H9 (cell line): ENCODE measurements around the gene TSR1. TPM values are rescaled to one million over a fixed set of nuclear protein-coding genes. Genes with fewer than 3 reads are reported as not detected.

ENCODE experiments used
- DNase-seq: peaks from one replicate; pipeline ENCODE4 v3.0.0-alpha.2; 2017
- H2AFZ ChIP-seq: one replicate; pipeline ENCODE4 v1.6.1; 2013; ENCODE audit warnings: mild to moderate bottlenecking, low read length, control low read depth, moderate library complexity
- H2AK5ac ChIP-seq: 2 replicates; pipeline ENCODE4 v1.6.1; 2013; ENCODE audit warnings: low read length, control low read depth, mixed read lengths; ENCODE audit not compliant: insufficient read length
- H2BK120ac ChIP-seq: one replicate; pipeline ENCODE4 v1.6.1; 2013; ENCODE audit warnings: low read depth, mild to moderate bottlenecking, low read length, control low read depth, inconsistent platforms; ENCODE audit not compliant: poor library complexity, severe bottlenecking
- H2BK12ac ChIP-seq: 2 replicates; pipeline ENCODE4 v1.6.1; 2013; ENCODE audit warnings: low read length, control low read depth, mixed read lengths, low read depth; ENCODE audit not compliant: insufficient read length
- H2BK15ac ChIP-seq: 2 replicates; pipeline ENCODE4 v1.6.1; 2013; ENCODE audit warnings: low read depth, low read length, control low read depth
- H2BK20ac ChIP-seq: one replicate; pipeline ENCODE4 v1.6.1; 2013; ENCODE audit warnings: low read depth, mild to moderate bottlenecking, low read length, control low read depth, inconsistent platforms; ENCODE audit not compliant: poor library complexity, severe bottlenecking
- H2BK5ac ChIP-seq: 2 replicates; pipeline ENCODE4 v1.6.1; 2013; ENCODE audit warnings: low read length, control low read depth, mixed read lengths; ENCODE audit not compliant: insufficient read length
- H3K14ac ChIP-seq: 2 replicates; pipeline ENCODE4 v1.6.1; 2013; ENCODE audit warnings: low read length, control low read depth; ENCODE audit not compliant: insufficient read depth
- H3K18ac ChIP-seq: 2 replicates; pipeline ENCODE4 v1.6.1; 2013; ENCODE audit warnings: low read depth, mild to moderate bottlenecking, mixed read lengths, low read length, control low read depth; ENCODE audit not compliant: insufficient read length
- H3K23ac ChIP-seq: 2 replicates; pipeline ENCODE4 v1.6.1; 2013; ENCODE audit warnings: low read length, control low read depth, mixed read lengths, low read depth; ENCODE audit not compliant: insufficient read length
- H3K23me2 ChIP-seq: 2 replicates; pipeline ENCODE4 v1.6.1; 2013; ENCODE audit warnings: low read depth, mild to moderate bottlenecking, mixed read lengths, low read length, control low read depth; ENCODE audit not compliant: insufficient read length, poor library complexity, severe bottlenecking
- H3K27ac ChIP-seq: 2 replicates; pipeline ENCODE4 v1.5.1; 2013; ENCODE audit warnings: low read length, control low read depth, mixed read lengths, low read depth; ENCODE audit not compliant: insufficient read length
- H3K27me3 ChIP-seq: 2 replicates; pipeline ENCODE4 v1.6.1; 2013; ENCODE audit warnings: low read length, control low read depth, inconsistent platforms; ENCODE audit not compliant: insufficient read depth
- H3K4ac ChIP-seq: 2 replicates; pipeline ENCODE4 v1.6.1; 2013; ENCODE audit warnings: low read depth, mild to moderate bottlenecking, control low read depth, inconsistent platforms, low read length, moderate library complexity
- H3K4me1 ChIP-seq: 2 replicates; pipeline ENCODE4 v1.6.1; 2013; ENCODE audit warnings: low read length, control low read depth, inconsistent platforms; ENCODE audit not compliant: insufficient read depth
- H3K4me2 ChIP-seq: 2 replicates; pipeline ENCODE4 v1.6.1; 2013; ENCODE audit warnings: low read length, control low read depth, mixed read lengths; ENCODE audit not compliant: insufficient read length, insufficient read depth
- H3K56ac ChIP-seq: 2 replicates; pipeline ENCODE4 v1.6.1; 2013; ENCODE audit warnings: low read depth, mild to moderate bottlenecking, mixed read lengths, low read length, control low read depth; ENCODE audit not compliant: insufficient read length
- H3K79me1 ChIP-seq: 2 replicates; pipeline ENCODE4 v1.6.1; 2013; ENCODE audit warnings: low read depth, mild to moderate bottlenecking, moderate library complexity, low read length, control low read depth, inconsistent platforms; ENCODE audit not compliant: insufficient read depth, poor library complexity, severe bottlenecking
- H3K79me2 ChIP-seq: 2 replicates; pipeline ENCODE4 v1.6.1; 2013; ENCODE audit warnings: low read length, control low read depth, inconsistent platforms; ENCODE audit not compliant: insufficient read depth
- H3K9ac ChIP-seq: 2 replicates; pipeline ENCODE4 v1.6.1; 2013; ENCODE audit warnings: low read length, control low read depth, mixed read lengths; ENCODE audit not compliant: insufficient read length; ENCODE audit errors: extremely low read depth
- H3K9me3 ChIP-seq: one replicate; pipeline ENCODE4 v1.6.1; 2013; ENCODE audit warnings: low read depth, low read length, inconsistent platforms; ENCODE audit not compliant: control insufficient read depth
- H3T11ph ChIP-seq: one replicate; pipeline ENCODE4 v1.6.1; 2013; ENCODE audit warnings: mild to moderate bottlenecking, low read length, control low read depth, inconsistent platforms
- H4K20me1 ChIP-seq: one replicate; pipeline ENCODE4 v1.6.1; 2013; ENCODE audit not compliant: control insufficient read depth, insufficient read length, insufficient read depth
- H4K5ac ChIP-seq: 2 replicates; pipeline ENCODE4 v1.6.1; 2013; ENCODE audit warnings: low read depth, mild to moderate bottlenecking, mixed read lengths, low read length, control low read depth; ENCODE audit not compliant: insufficient read length
- H4K8ac ChIP-seq: replicated peaks from 2 replicates; pipeline ENCODE4 v1.6.1; 2013; ENCODE audit warnings: low read length, control low read depth, mixed read lengths, low read depth; ENCODE audit not compliant: insufficient read length
- H4K91ac ChIP-seq: 2 replicates; pipeline ENCODE4 v1.6.1; 2013; ENCODE audit warnings: low read depth, mild to moderate bottlenecking, moderate library complexity, mixed read lengths, low read length, control low read depth; ENCODE audit not compliant: insufficient read length
- H3K27ac Mint-ChIP-seq, 3 experiments: 2 replicates in 2 of 3; 3 replicates in 1 of 3; pipeline ENCODE4 v1.8.0; 2020 to 2021; ENCODE audit warnings: mixed read lengths in 3 of 3, mild to moderate bottlenecking in 1 of 3, moderate library complexity in 1 of 3
- H3K27me3 Mint-ChIP-seq: 2 replicates; pipeline ENCODE4 v1.8.0; 2021; ENCODE audit warnings: low read depth, mild to moderate bottlenecking, moderate library complexity, mixed read lengths
- H3K36me3 Mint-ChIP-seq, 3 experiments: 2 replicates in 2 of 3; 3 replicates in 1 of 3; pipeline ENCODE4 v1.8.0; 2020 to 2021; ENCODE audit warnings: low read depth in 3 of 3, mixed read lengths in 3 of 3; ENCODE audit not compliant: insufficient read depth in 1 of 3
- H3K4me1 Mint-ChIP-seq, 2 experiments: 2 replicates each; pipeline ENCODE4 v1.8.0; 2020; ENCODE audit warnings: mixed read lengths in 2 of 2
- H3K4me3 Mint-ChIP-seq, 2 experiments: 2 replicates in 1 of 2; 3 replicates in 1 of 2; pipeline ENCODE4 v1.8.0; 2020 to 2021; ENCODE audit warnings: mild to moderate bottlenecking in 2 of 2, mixed read lengths in 2 of 2, moderate library complexity in 1 of 2
- H3K9me3 Mint-ChIP-seq, 2 experiments: 2 replicates in 1 of 2; 3 replicates in 1 of 2; pipeline ENCODE4 v1.8.0; 2020; ENCODE audit warnings: mild to moderate bottlenecking in 2 of 2, mixed read lengths in 2 of 2, moderate library complexity in 1 of 2
- WGBS: extraction: QIAGEN DNeasy Blood & Tissue Kit; methylation state at CpG from one replicate; pipeline ENCODE4 v1.1.7; 2013; ENCODE audit warnings: missing lambda C conversion rate, low lambda C conversion rate, mixed read lengths; ENCODE audit not compliant: insufficient read length; ENCODE audit errors: extremely low coverage; 5-methylcytosine and 5-hydroxymethylcytosine counted together
- total RNA-seq: library from RNA; stranded (reverse); gene quantifications from 2 replicates; pipeline ENCODE4 v1.2.1, GENCODE V29; 2021
- TF ChIP-seq, protein P1 (sequence below): fragments of 200-600 bp; sonication (generic); conservative IDR thresholded peaks from 3 replicates; pipeline ENCODE4 v1.8.0; 2021; ENCODE audit warnings: antibody characterized with exemption, mild to moderate bottlenecking

The TSR1 gene
- total RNA-seq, 1 experiment from 2014 or later, result 81.1 TPM

- DNase-seq, result peak; percentile 70
- Histone ChIP-seq H4K91ac (no peak overlapping the region), H3K18ac (no peak overlapping the region), H3K27me3 (no peaks in the 10 kb centered on the region), H3K79me1 (no peaks in the 10 kb centered on the region), H3K79me2 (peaks cover 6% of the 10 kb centered on the region; the same call in 1 of the 2 replicates), H4K8ac (no peak overlapping the region), H3K4me2 (peak overlapping the region; percentile 64), H3K23ac (no peak overlapping the region), H4K20me1 (peaks cover 2% of the 10 kb centered on the region), H2BK120ac (no peak overlapping the region), H2AK5ac (no peak overlapping the region), H3K27ac (no peak overlapping the region), H3K4me1 (peaks cover 3% of the 10 kb centered on the region; the same call in 1 of the 2 replicates), H3K4ac (no peak overlapping the region), H4K5ac (no peak overlapping the region), H3K23me2 (peaks cover 12% of the 10 kb centered on the region), H3T11ph (no peak overlapping the region), H3K9ac (no peak overlapping the region), H3K56ac (no peak overlapping the region), H2BK15ac (no peak overlapping the region), H3K14ac (no peak overlapping the region), H2BK5ac (no peak overlapping the region), H2BK20ac (no peak overlapping the region), H2AFZ (no peak overlapping the region), H2BK12ac (no peak overlapping the region), H3K9me3 (no peaks in the 10 kb centered on the region)
- H3K9me3 Mint-ChIP-seq, result no peaks in the 10 kb centered on the region
- H3K27me3 Mint-ChIP-seq, result no peaks in the 10 kb centered on the region
- H3K4me1 Mint-ChIP-seq, result peaks cover 2 to 11% of the 10 kb centered on the region in 2 experiments; a peak in 3 of 4 replicates
- peak overlapping the region in 1 of 3 experiments; percentile 82; a peak in 1 of 7 replicates for H3K27ac Mint-ChIP-seq
- peak overlapping the region; percentile 73 to 84 for H3K4me3 Mint-ChIP-seq
- TF ChIP-seq, protein P1, sequence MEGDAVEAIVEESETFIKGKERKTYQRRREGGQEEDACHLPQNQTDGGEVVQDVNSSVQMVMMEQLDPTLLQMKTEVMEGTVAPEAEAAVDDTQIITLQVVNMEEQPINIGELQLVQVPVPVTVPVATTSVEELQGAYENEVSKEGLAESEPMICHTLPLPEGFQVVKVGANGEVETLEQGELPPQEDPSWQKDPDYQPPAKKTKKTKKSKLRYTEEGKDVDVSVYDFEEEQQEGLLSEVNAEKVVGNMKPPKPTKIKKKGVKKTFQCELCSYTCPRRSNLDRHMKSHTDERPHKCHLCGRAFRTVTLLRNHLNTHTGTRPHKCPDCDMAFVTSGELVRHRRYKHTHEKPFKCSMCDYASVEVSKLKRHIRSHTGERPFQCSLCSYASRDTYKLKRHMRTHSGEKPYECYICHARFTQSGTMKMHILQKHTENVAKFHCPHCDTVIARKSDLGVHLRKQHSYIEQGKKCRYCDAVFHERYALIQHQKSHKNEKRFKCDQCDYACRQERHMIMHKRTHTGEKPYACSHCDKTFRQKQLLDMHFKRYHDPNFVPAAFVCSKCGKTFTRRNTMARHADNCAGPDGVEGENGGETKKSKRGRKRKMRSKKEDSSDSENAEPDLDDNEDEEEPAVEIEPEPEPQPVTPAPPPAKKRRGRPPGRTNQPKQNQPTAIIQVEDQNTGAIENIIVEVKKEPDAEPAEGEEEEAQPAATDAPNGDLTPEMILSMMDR, result no peak
- peaks cover 6 to 21% (median 7%) of the 10 kb centered on the region in 3 experiments; a peak in 6 of 7 replicates for H3K36me3 Mint-ChIP-seq
- no CpG with 5 or more reads among the region's 92 CpGs for WGBS
These were observed 1.5 kb upstream of the TSR1 start for GRCh38 chr17:2337544-2338314.
